GM18867 (cell line): ENCODE measurements around the gene SLC19A1.

Experiments
- ATAC-seq: cut with Tn5 transposase; IDR thresholded peaks from one replicate; pipeline ENCODE4 v1.9.1; 2021; ENCODE audit warnings: mild to moderate bottlenecking, moderate library complexity; ENCODE audit not compliant: unreplicated experiment

Gene SLC19A1

GRCh38 chr21:45459171-45460010 lies 82.8 kb downstream of the SLC19A1 start:
- ATAC-seq: no peak

GRCh38 chr21:45458281-45459170 lies 83.7 kb downstream of the SLC19A1 start:
- ATAC-seq: no peak

GRCh38 chr21:45457832-45458172 lies 84.4 kb downstream of the SLC19A1 start:
- no peak for ATAC-seq

GRCh38 chr21:45457161-45457831 lies 84.9 kb downstream of the SLC19A1 start:
- ATAC-seq: no peak

GRCh38 chr21:45456584-45457160 lies 85.6 kb downstream of the SLC19A1 start:
- no peak for ATAC-seq

GRCh38 chr21:45455674-45456583 lies 86.3 kb downstream of the SLC19A1 start:
- no peak for ATAC-seq

GRCh38 chr21:45454926-45455673 lies 87.1 kb downstream of the SLC19A1 start:
- no peak for ATAC-seq

- no peak for ATAC-seq
Observed at GRCh38 chr21:45454060-45454925, 87.9 kb downstream of the SLC19A1 start.

- no peak for ATAC-seq
Observed at GRCh38 chr21:45453308-45453950, 88.8 kb downstream of the SLC19A1 start.

GRCh38 chr21:45452696-45453307 lies 89.4 kb downstream of the SLC19A1 start:
- ATAC-seq: no peak

- ATAC-seq: no peak
Observed at GRCh38 chr21:45451771-45452182, 90.5 kb downstream of the SLC19A1 start.

- no peak for ATAC-seq
Observed at GRCh38 chr21:45451091-45451740, 91.0 kb downstream of the SLC19A1 start.

GRCh38 chr21:45450423-45451090 lies 91.7 kb downstream of the SLC19A1 start:
- ATAC-seq: no peak

- no peak for ATAC-seq
Observed at GRCh38 chr21:45449658-45450422, 92.4 kb downstream of the SLC19A1 start.

GRCh38 chr21:45448810-45449657 lies 93.2 kb downstream of the SLC19A1 start:
- ATAC-seq: no peak
